ENCODE measurements around the gene CIDEB. TPM values are rescaled to one million over a fixed set of nuclear protein-coding genes. Genes with fewer than 3 reads are reported as not detected.

The CIDEB gene
- total RNA-seq, 1 experiment from 2014 or later: 0.18 TPM

DNA sequence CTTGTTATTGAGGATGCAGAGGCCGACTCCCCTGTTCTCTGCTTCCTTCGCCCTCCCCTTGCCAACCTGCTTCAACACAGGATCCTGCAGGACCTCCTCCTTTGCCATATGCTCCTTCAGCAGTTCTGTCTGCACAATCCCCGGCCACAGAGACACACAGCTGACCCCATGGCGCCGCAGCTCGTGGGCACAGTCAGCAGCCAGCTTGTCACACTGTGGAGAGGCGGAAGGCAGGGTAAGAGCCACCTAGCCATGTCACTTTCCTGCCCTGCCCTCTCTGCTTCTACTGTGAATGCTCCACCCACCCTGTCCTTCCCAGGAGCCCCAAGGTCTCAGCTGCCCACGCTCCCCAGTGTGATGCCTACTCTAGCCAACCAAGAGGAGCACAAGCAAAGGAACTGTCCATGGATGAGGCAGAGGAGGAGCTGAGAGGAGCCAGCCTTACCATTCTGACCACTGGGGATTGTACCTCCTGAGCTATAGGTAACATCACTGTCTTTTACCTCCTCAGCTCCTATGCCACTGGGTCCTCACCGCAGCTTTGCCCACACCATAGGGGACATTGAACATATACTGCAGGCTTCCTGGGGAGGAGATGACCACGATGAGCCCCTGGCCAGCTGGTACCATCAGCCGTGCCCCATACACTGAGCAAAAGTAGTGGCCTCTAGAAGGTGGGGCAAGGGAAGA is 15.5 kb downstream of the CIDEB start:
- ChIA-PET CTCF (interaction anchor here (0.6 kb wide), 1 partner anchor 509 kb away, joined by 5 read pairs; no protein-coding TSS in a partner anchor), POLR2A (no interaction called here)
- H3K36me3 ChIP-seq (ENCODE audit: control insufficient read depth, insufficient read depth, low read length): no peaks in the 10 kb centered on the region
- no peaks in the 10 kb centered on the region for H3K4me1 ChIP-seq (ENCODE audit: control insufficient read depth, insufficient read depth, low read length)
- no peak for ATAC-seq
- BruUV-seq (replicated peaks): no TSS peak
- no peak for DNase-seq (ENCODE audit: low read depth, low spot score)
- TF ChIP-seq SIN3A (IDR thresholded peaks at IDR 0.05; ENCODE audit: borderline replicate concordance, insufficient read depth, low read depth, low read length): no peak
- TF ChIP-seq, protein P1, sequence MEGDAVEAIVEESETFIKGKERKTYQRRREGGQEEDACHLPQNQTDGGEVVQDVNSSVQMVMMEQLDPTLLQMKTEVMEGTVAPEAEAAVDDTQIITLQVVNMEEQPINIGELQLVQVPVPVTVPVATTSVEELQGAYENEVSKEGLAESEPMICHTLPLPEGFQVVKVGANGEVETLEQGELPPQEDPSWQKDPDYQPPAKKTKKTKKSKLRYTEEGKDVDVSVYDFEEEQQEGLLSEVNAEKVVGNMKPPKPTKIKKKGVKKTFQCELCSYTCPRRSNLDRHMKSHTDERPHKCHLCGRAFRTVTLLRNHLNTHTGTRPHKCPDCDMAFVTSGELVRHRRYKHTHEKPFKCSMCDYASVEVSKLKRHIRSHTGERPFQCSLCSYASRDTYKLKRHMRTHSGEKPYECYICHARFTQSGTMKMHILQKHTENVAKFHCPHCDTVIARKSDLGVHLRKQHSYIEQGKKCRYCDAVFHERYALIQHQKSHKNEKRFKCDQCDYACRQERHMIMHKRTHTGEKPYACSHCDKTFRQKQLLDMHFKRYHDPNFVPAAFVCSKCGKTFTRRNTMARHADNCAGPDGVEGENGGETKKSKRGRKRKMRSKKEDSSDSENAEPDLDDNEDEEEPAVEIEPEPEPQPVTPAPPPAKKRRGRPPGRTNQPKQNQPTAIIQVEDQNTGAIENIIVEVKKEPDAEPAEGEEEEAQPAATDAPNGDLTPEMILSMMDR (IDR thresholded peaks at IDR 0.05): no peak
- TF ChIP-seq REST (IDR thresholded peaks at IDR 0.05; ENCODE audit: insufficient read depth in 1 of 2, low read depth in 2 of 2, low read length in 1 of 2): no peak
- TF ChIP-seq TCF7L2 (IDR thresholded peaks at IDR 0.05; ENCODE audit: low read depth, low read length): no peak
- no peak for TF ChIP-seq POLR2AphosphoS5 (IDR thresholded peaks at IDR 0.05; ENCODE audit: low read depth, low read length)
- H3K27me3 ChIP-seq (ENCODE audit: control insufficient read depth, insufficient read depth, low read length): no peaks in the 10 kb centered on the region
- in situ Hi-C loops (cut with HindIII; ENCODE audit: low pct_unique_long_range_greater_than_20kb, low sequenced_read_pairs) (no loop called here), intact Hi-C loops (cut with micrococcal nuclease; ENCODE audit: unreplicated experiment) (no loop called here)
- no peaks in the 10 kb centered on the region for H3K9me3 ChIP-seq (ENCODE audit: control insufficient read depth, insufficient read depth, low read depth, low read length)
- no peak overlapping the region for H3K27ac ChIP-seq (ENCODE audit: low read length)
- H3K4me3 ChIP-seq (ENCODE audit: low read depth in 2 of 2, low read length in 2 of 2): no peak overlapping the region

- intact Hi-C loops (cut with micrococcal nuclease; ENCODE audit: unreplicated experiment) (no loop called here), in situ Hi-C loops (cut with HindIII; ENCODE audit: low pct_unique_long_range_greater_than_20kb, low sequenced_read_pairs) (no loop called here)
- no TSS peak for BruUV-seq (replicated peaks)
- CTCF ChIA-PET: interaction anchor here (0.6 kb wide), 1 partner anchor 508 kb away, joined by 5 read pairs; no protein-coding TSS in a partner anchor
- POLR2A ChIA-PET: no interaction called here
- no peak for TF ChIP-seq TCF7L2 (IDR thresholded peaks at IDR 0.05; ENCODE audit: low read depth, low read length)
- ATAC-seq (no peak), DNase-seq (ENCODE audit: low read depth, low spot score) (no peak)
- Histone ChIP-seq H3K27ac (ENCODE audit: low read length) (no peak overlapping the region), H3K9me3 (ENCODE audit: control insufficient read depth, insufficient read depth, low read depth, low read length) (no peaks in the 10 kb centered on the region), H3K36me3 (ENCODE audit: control insufficient read depth, insufficient read depth, low read length) (no peaks in the 10 kb centered on the region), H3K27me3 (ENCODE audit: control insufficient read depth, insufficient read depth, low read length) (no peaks in the 10 kb centered on the region), H3K4me1 (ENCODE audit: control insufficient read depth, insufficient read depth, low read length) (no peaks in the 10 kb centered on the region), H3K4me3 (ENCODE audit: low read depth in 2 of 2, low read length in 2 of 2) (no peak overlapping the region)
Observed at GRCh38 chr14:24291446-24292117, 16.2 kb downstream of the CIDEB start.

DNA sequence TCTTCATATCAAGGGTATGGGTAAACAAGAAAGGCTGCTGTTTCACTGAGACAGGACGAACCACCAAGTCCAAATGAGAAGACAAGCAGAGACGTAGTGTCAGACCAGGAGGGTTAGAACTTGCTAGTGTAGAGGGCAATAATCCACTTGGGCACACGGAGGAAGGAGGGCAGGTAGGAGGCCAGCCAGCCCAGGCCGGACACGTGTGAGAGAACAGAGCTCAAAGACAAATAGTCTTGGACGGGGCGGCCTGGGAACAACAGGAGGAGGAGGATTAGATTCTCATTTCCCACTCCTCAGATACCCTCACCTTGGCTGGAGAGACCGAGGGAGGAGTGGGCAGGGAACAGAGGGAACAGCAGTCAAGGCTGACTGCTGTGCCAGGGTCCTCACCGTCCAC is 17.0 kb downstream of the CIDEB start:
- no peak for TF ChIP-seq REST (IDR thresholded peaks at IDR 0.05; ENCODE audit: insufficient read depth in 1 of 2, low read depth in 2 of 2, low read length in 1 of 2)
- intact Hi-C loops (cut with micrococcal nuclease; ENCODE audit: unreplicated experiment): no loop called here
- no peaks in the 10 kb centered on the region for H3K9me3 ChIP-seq (ENCODE audit: control insufficient read depth, insufficient read depth, low read depth, low read length)
- H3K27ac ChIP-seq (ENCODE audit: low read length): no peak overlapping the region
- no TSS peak for BruUV-seq (replicated peaks)
- no peak for ATAC-seq
- in situ Hi-C loops (cut with HindIII; ENCODE audit: low pct_unique_long_range_greater_than_20kb, low sequenced_read_pairs): no loop called here
- no peaks in the 10 kb centered on the region for H3K27me3 ChIP-seq (ENCODE audit: control insufficient read depth, insufficient read depth, low read length)
- POLR2A ChIA-PET: no interaction called here
- no peak for DNase-seq (ENCODE audit: low read depth, low spot score)
- H3K4me3 ChIP-seq (ENCODE audit: low read depth in 2 of 2, low read length in 2 of 2): no peak overlapping the region
- no peaks in the 10 kb centered on the region for H3K36me3 ChIP-seq (ENCODE audit: control insufficient read depth, insufficient read depth, low read length)
- no peaks in the 10 kb centered on the region for H3K4me1 ChIP-seq (ENCODE audit: control insufficient read depth, insufficient read depth, low read length)
- CTCF ChIA-PET: no interaction called here
